ENCODE data around the gene SPSB2. TPM values are rescaled to one million over a fixed set of nuclear protein-coding genes. Genes with fewer than 3 reads are reported as not detected.
A peak's percentile ranks its signal among the peaks of the same experiment; 100 is the strongest.

SPSB2 gene
- total and polyA plus RNA-seq, 8 donors = 5.1 to 24.0 (median 9.9) TPM; not detected in 1

GRCh38 chr12:6831450-6831995 lies 41.6 kb downstream of the SPSB2 start:
- no peak for DNase-seq
- peaks cover 0 to 34% (median 0%) of the 10 kb centered on the region in 3 donors for H3K27me3 ChIP-seq
- intact Hi-C loops (cut with DNase I; ENCODE audit: low total_unique reads) = no loop called here
- peaks cover 12 to 39% (median 29%) of the 10 kb centered on the region in 4 donors for H3K4me1 ChIP-seq
- H3K9me3 ChIP-seq = no peaks in the 10 kb centered on the region
- no peak overlapping the region for H3K27ac ChIP-seq
- 88 to 93% (median 89%) methylated on average over 12 of the region's 12 CpGs for WGBS, 5 donors
- H3K4me3 ChIP-seq = no peak overlapping the region
- peaks cover 0 to 44% (median 37%) of the 10 kb centered on the region in 4 donors for H3K36me3 ChIP-seq
- no peak for TF ChIP-seq EP300 (IDR thresholded peaks at IDR 0.05)
- TF ChIP-seq POLR2A (IDR thresholded peaks at IDR 0.05) = no peak
- TF ChIP-seq CTCF (IDR thresholded peaks at IDR 0.05) = no peak
- TF ChIP-seq POLR2AphosphoS5 (IDR thresholded peaks at IDR 0.05) = no peak

GRCh38 chr12:6830999-6831398 lies 42.1 kb downstream of the SPSB2 start:
- DNase-seq = no peak
- 88 to 98% (median 89%) methylated on average over 6 of the region's 6 CpGs for WGBS, 5 donors
- Histone ChIP-seq H3K27ac (no peak overlapping the region), H3K4me3 (no peak overlapping the region), H3K4me1 (peaks cover 12 to 42% (median 29%) of the 10 kb centered on the region in 4 donors), H3K27me3 (peaks cover 0 to 39% (median 0%) of the 10 kb centered on the region in 3 donors), H3K36me3 (peaks cover 0 to 44% (median 36%) of the 10 kb centered on the region in 4 donors), H3K9me3 (no peaks in the 10 kb centered on the region)
- intact Hi-C loops (cut with DNase I; ENCODE audit: low total_unique reads) = no loop called here
- no peak for TF ChIP-seq POLR2AphosphoS5 (IDR thresholded peaks at IDR 0.05)
- no peak for TF ChIP-seq POLR2A (IDR thresholded peaks at IDR 0.05)
- TF ChIP-seq EP300 (IDR thresholded peaks at IDR 0.05) = no peak
- no peak for TF ChIP-seq CTCF (IDR thresholded peaks at IDR 0.05)

- WGBS, 5 donors = 76 to 91% (median 87%) methylated on average over 8 to 11 of the region's 11 CpGs
- peaks cover 0 to 45% (median under 1%) of the 10 kb centered on the region in 3 donors for H3K27me3 ChIP-seq
- TF ChIP-seq POLR2AphosphoS5 (IDR thresholded peaks at IDR 0.05) = no peak
- TF ChIP-seq CTCF (IDR thresholded peaks at IDR 0.05) = no peak
- TF ChIP-seq POLR2A (IDR thresholded peaks at IDR 0.05) = no peak
- no peak for TF ChIP-seq EP300 (IDR thresholded peaks at IDR 0.05)
- intact Hi-C loops (cut with DNase I; ENCODE audit: low total_unique reads) = no loop called here
- H3K4me3 ChIP-seq = no peak overlapping the region
- peaks cover 0 to 44% (median 36%) of the 10 kb centered on the region in 4 donors for H3K36me3 ChIP-seq
- H3K9me3 ChIP-seq = no peaks in the 10 kb centered on the region
- DNase-seq = no peak
- H3K4me1 ChIP-seq = peaks cover 18 to 48% (median 32%) of the 10 kb centered on the region in 4 donors
- H3K27ac ChIP-seq = peak overlapping the region in 1 of 5 donors; percentile 91
Measured at GRCh38 chr12:6830286-6830890, 42.7 kb downstream of the SPSB2 start.

GRCh38 chr12:6829536-6830220 lies 43.4 kb downstream of the SPSB2 start:
- TF ChIP-seq CTCF (IDR thresholded peaks at IDR 0.05) = peak in 1 of 7 experiments; percentile 8
- no peak for TF ChIP-seq EP300 (IDR thresholded peaks at IDR 0.05)
- intact Hi-C loops (cut with DNase I; ENCODE audit: low total_unique reads) = loop anchor here (10.0 kb wide), 1 partner anchor 85 kb away; no protein-coding TSS in a partner anchor
- peak overlapping the region; percentile 49 to 91 (median 78) for H3K27ac ChIP-seq
- H3K4me3 ChIP-seq = peak overlapping the region; percentile 76 to 91 (median 86)
- 23 to 44% (median 28%) methylated on average over 19 of the region's 19 CpGs for WGBS, 5 donors
- H3K9me3 ChIP-seq = no peaks in the 10 kb centered on the region
- DNase-seq = no peak
- peaks cover 21 to 54% (median 37%) of the 10 kb centered on the region in 4 donors for H3K4me1 ChIP-seq
- H3K36me3 ChIP-seq = peaks cover 0 to 39% (median 33%) of the 10 kb centered on the region in 4 donors
- H3K27me3 ChIP-seq = peaks cover 0 to 52% (median 8%) of the 10 kb centered on the region in 3 donors
